PC-3 (cell line): Measurements from ENCODE around the gene RBM33. TPM values are rescaled to one million over a fixed set of nuclear protein-coding genes. Genes with fewer than 3 reads are reported as not detected.

ENCODE experiments used
- ATAC-seq: fragments of 200-7000 bp; cut with Tn5 transposase; 2 replicates; pipeline ENCODE4 v1.9.1; 2020; ENCODE audit warnings: mild to moderate bottlenecking, moderate library complexity
- BruUV-seq: library from RNA; stranded (reverse); fragments of 400-500 nt; replicated peaks from 2 replicates; lab custom pipeline; 2021; lab: Mats Ljungman, UMichigan
- CTCF ChIA-PET: fragments of 300-600 bp; sonication (Branson Sonifier 250); formaldehyde crosslinking; loops from one replicate; lab custom pipeline; 2022; ENCODE audit warnings: antibody characterized with exemption; lab: Charles Lee
- POLR2A ChIA-PET: fragments of 300-600 bp; sonication (Branson Sonifier 250); formaldehyde crosslinking; loops from one replicate; lab custom pipeline; 2022; ENCODE audit warnings: antibody characterized with exemption; ENCODE audit not compliant: unreplicated experiment; lab: Charles Lee
- DNase-seq: peaks from one replicate; pipeline ENCODE4 v3.0.0-alpha.2; 2015
- H2AFZ ChIP-seq: fragments of 300-600 bp; sonication (generic); 2 replicates; pipeline ENCODE4 v1.6.0; 2016; ENCODE audit warnings: antibody characterized with exemption, low read length
- H3F3A ChIP-seq: fragments of 300-600 bp; sonication (generic); one replicate; pipeline ENCODE4 v1.6.0; 2017; ENCODE audit warnings: antibody characterized with exemption, low read length, control low read depth, mild to moderate bottlenecking; ENCODE audit not compliant: unreplicated experiment
- H3K27ac ChIP-seq: fragments of 300-600 bp; sonication (generic); 2 replicates; pipeline ENCODE4 v1.5.1; 2016; ENCODE audit warnings: mild to moderate bottlenecking, low read length
- H3K27me3 ChIP-seq: fragments of 300-600 bp; sonication (generic); 2 replicates; pipeline ENCODE4 v1.6.1; 2016; ENCODE audit warnings: low read length, mixed read lengths
- H3K36me3 ChIP-seq: fragments of 300-600 bp; sonication (generic); 2 replicates; pipeline ENCODE4 v1.6.1; 2016; ENCODE audit warnings: low read depth, mixed run types, low read length, mixed read lengths
- H3K4me1 ChIP-seq: fragments of 300-600 bp; sonication (generic); 2 replicates; pipeline ENCODE4 v1.5.1; 2016; ENCODE audit warnings: low read length; ENCODE audit not compliant: insufficient read depth
- H3K4me2 ChIP-seq: fragments of 300-600 bp; sonication (generic); 2 replicates; pipeline ENCODE4 v1.6.0; 2016; ENCODE audit warnings: low read length
- H3K4me3 ChIP-seq: fragments of 300-600 bp; sonication (generic); 2 replicates; pipeline ENCODE4 v1.5.1; 2016; ENCODE audit warnings: mild to moderate bottlenecking, low read length, mixed read lengths
- H3K79me2 ChIP-seq: fragments of 300-600 bp; sonication (generic); 2 replicates; pipeline ENCODE4 v1.6.1; 2017; ENCODE audit warnings: low read length, mixed read lengths
- H3K9ac ChIP-seq: fragments of 300-600 bp; sonication (generic); 2 replicates; pipeline ENCODE4 v1.6.0; 2016; ENCODE audit warnings: mild to moderate bottlenecking, low read length
- H3K9me2 ChIP-seq: fragments of 300-600 bp; sonication (generic); replicated peaks from 2 replicates; pipeline ENCODE4 v1.6.1; 2016; ENCODE audit warnings: mixed run types, low read length, mixed read lengths
- H3K9me3 ChIP-seq: fragments of 300-600 bp; sonication (generic); 2 replicates; pipeline ENCODE4 v1.6.1; 2016; ENCODE audit warnings: low read length, mixed read lengths
- H4K20me1 ChIP-seq: fragments of 300-600 bp; sonication (generic); 2 replicates; pipeline ENCODE4 v1.6.1; 2016; ENCODE audit warnings: low read length, mixed read lengths
- CTCF ChIP-seq: fragments of 300-600 bp; sonication (generic); conservative IDR thresholded peaks from 2 replicates; pipeline ENCODE4 v1.5.1; 2017; ENCODE audit warnings: antibody characterized with exemption, low read depth, mild to moderate bottlenecking, low read length
- EZH2 ChIP-seq: fragments of 300-600 bp; sonication (generic); IDR thresholded peaks from one replicate; pipeline ENCODE4 v1.6.1; 2017; ENCODE audit warnings: antibody characterized with exemption, mild to moderate bottlenecking, low read length; ENCODE audit not compliant: unreplicated experiment
- EZH2phosphoT487 ChIP-seq: fragments of 300-600 bp; sonication (generic); IDR thresholded peaks from 2 replicates; pipeline ENCODE4 v1.6.1; 2018; ENCODE audit warnings: mild to moderate bottlenecking, antibody characterized with exemption, low read length, borderline replicate concordance
- intact Hi-C: fragments of 100-400 bp; cut with micrococcal nuclease; formaldehyde crosslinking; loops from 2 replicates; pipeline ENCODE4 v1.9.0; 2023
- total RNA-seq: library from RNA; depleted of rRNA; stranded (reverse); fragments of >200 nt; gene quantifications from 2 replicates; pipeline ENCODE4 v1.2.3, GENCODE V29; 2014

RBM33 gene
- total RNA-seq, 1 experiment from 2014 or later, result 25.3 TPM

GRCh38 chr7:155733582-155734444, 89.4 kb downstream of the RBM33 start:
- no peak for ATAC-seq
- H3K79me2 ChIP-seq, result peaks cover 5% of the 10 kb centered on the region; the same call in 1 of the 2 replicates
- H3F3A ChIP-seq, result no peaks in the 10 kb centered on the region
- H2AFZ ChIP-seq, result no peak overlapping the region
- no peak overlapping the region for H3K27ac ChIP-seq
- intact Hi-C loops, result loop anchor here (5.0 to 10.0 kb wide), 3 partner anchors 87 to 809 kb away; no protein-coding TSS in a partner anchor
- H3K4me1 ChIP-seq, result peaks cover 28% of the 10 kb centered on the region
- ChIA-PET CTCF (no interaction called here), POLR2A (no interaction called here)
- no peak overlapping the region for H3K4me3 ChIP-seq
- peaks cover 11% of the 10 kb centered on the region; the same call in 1 of the 2 replicates for H3K36me3 ChIP-seq
- H3K9me2 ChIP-seq, result no peaks in the 10 kb centered on the region
- no peak overlapping the region for H3K9ac ChIP-seq
- DNase-seq, result no peak
- H4K20me1 ChIP-seq, result no peaks in the 10 kb centered on the region
- H3K27me3 ChIP-seq, result no peaks in the 10 kb centered on the region
- no TSS peak for BruUV-seq
- no peak overlapping the region for H3K4me2 ChIP-seq
- H3K9me3 ChIP-seq, result no peaks in the 10 kb centered on the region
- no peak for TF ChIP-seq EZH2phosphoT487
- no peak for TF ChIP-seq CTCF
- no peak for TF ChIP-seq EZH2

- no peaks in the 10 kb centered on the region for H3K9me3 ChIP-seq
- peaks cover 5% of the 10 kb centered on the region; the same call in 1 of the 2 replicates for H3K79me2 ChIP-seq
- DNase-seq (no peak), ATAC-seq (no peak)
- TF ChIP-seq CTCF (no peak), EZH2 (no peak), EZH2phosphoT487 (no peak)
- no peak overlapping the region for H3K9ac ChIP-seq
- ChIA-PET CTCF (no interaction called here), POLR2A (no interaction called here)
- H2AFZ ChIP-seq, result no peak overlapping the region
- peaks cover 24% of the 10 kb centered on the region for H3K4me1 ChIP-seq
- H3K4me3 ChIP-seq, result no peak overlapping the region
- H3K36me3 ChIP-seq, result peaks cover 14% of the 10 kb centered on the region
- intact Hi-C loops, result loop anchor here (5.0 to 10.0 kb wide), 3 partner anchors 87 to 810 kb away; no protein-coding TSS in a partner anchor
- H4K20me1 ChIP-seq, result no peaks in the 10 kb centered on the region
- BruUV-seq, result no TSS peak
- H3K9me2 ChIP-seq, result no peaks in the 10 kb centered on the region
- no peaks in the 10 kb centered on the region for H3F3A ChIP-seq
- H3K27ac ChIP-seq, result no peak overlapping the region
- no peak overlapping the region for H3K4me2 ChIP-seq
- H3K27me3 ChIP-seq, result no peaks in the 10 kb centered on the region
Measured at GRCh38 chr7:155734445-155734809, 90.0 kb downstream of the RBM33 start.
